NB4 (cell line): ENCODE measurements around the gene TM4SF5.

Source experiments
- CTCF ChIP-seq: IDR thresholded peaks from one replicate; pipeline ENCODE4 v1.5.1; 2012; ENCODE audit warnings: low read depth, low read length
- POLR2A ChIP-seq: IDR thresholded peaks from 2 replicates; pipeline ENCODE4 v1.6.1; 2011; ENCODE audit warnings: mild to moderate bottlenecking; ENCODE audit not compliant: insufficient read length; ENCODE audit errors: extremely low read depth

DNA sequence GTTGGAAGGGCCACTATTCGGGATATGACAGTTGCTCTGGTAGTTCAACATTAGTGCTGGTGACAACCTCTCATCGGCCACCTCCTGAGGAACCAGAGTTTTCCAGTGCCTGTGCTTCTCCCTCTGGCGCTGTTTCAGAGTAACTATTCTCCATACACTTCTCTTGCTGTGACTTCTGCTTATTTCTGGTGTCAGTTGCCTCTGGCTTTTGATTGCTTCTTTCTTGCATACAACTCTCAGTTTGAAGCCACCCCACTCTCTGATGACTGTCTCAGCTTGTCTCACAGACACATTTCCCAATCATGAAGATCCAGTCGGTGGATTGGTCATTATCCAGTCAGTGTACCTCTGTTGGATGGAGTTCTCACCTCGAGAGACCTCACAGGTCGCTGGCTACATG, 3.4 kb upstream of the TM4SF5 start:
- TF ChIP-seq CTCF (no peak), POLR2A (no peak)
